Neural cell (in vitro differentiated cells): ENCODE measurements around the gene HOPX.

Experiments
- CTCF ChIP-seq: fragments of 450-650 bp; IDR thresholded peaks from 2 replicates; pipeline ENCODE4 v1.5.1; 2014; ENCODE audit warnings: antibody characterized with exemption, mild to moderate bottlenecking, moderate library complexity; ENCODE audit not compliant: poor library complexity, severe bottlenecking
- EZH2 ChIP-seq: fragments of 200-600, 300-800 bp; shearing (Covaris generic), sonication (generic); IDR thresholded peaks from 2 replicates; pipeline ENCODE4 v1.6.1; 2014; ENCODE audit warnings: antibody characterized with exemption, low read length, borderline replicate concordance, mild to moderate bottlenecking; ENCODE audit not compliant: insufficient read depth, poor library complexity, severe bottlenecking
- MXI1 ChIP-seq: fragments of 450-650 bp; conservative IDR thresholded peaks from 2 replicates; pipeline ENCODE4 v1.6.1; 2014; ENCODE audit warnings: antibody characterized with exemption, mild to moderate bottlenecking; ENCODE audit not compliant: poor library complexity, severe bottlenecking
- RAD21 ChIP-seq: fragments of 450-650 bp; conservative IDR thresholded peaks from 2 replicates; pipeline ENCODE4 v1.6.1; 2014; ENCODE audit warnings: antibody characterized with exemption, mild to moderate bottlenecking, moderate library complexity
- REST ChIP-seq: IDR thresholded peaks from 2 replicates; pipeline ENCODE4 v1.6.1; 2012; ENCODE audit warnings: borderline replicate concordance
- TAF1 ChIP-seq: IDR thresholded peaks from 2 replicates; pipeline ENCODE4 v1.6.1; 2012; ENCODE audit warnings: low read depth

DNA sequence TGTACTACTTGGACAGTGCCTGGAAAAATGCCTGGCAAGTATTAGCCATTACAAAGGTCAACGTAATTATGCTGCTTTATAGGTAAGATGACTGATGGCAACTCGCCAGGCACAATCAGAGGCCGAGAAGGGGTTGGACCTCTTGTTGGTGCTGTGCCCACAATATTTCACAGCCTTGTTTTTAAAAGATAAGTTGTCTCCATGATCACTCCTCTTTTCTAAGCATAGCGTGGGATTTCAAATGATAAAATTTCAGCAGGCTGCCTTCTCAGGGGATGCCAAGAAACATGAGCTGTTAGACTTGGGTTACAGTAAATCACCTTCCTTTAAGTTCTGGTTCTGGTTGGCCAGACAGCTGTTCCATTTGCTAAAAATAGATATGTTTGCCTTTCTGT lies 26.9 kb downstream of the HOPX start:
- no peak for TF ChIP-seq REST
- no peak for TF ChIP-seq TAF1
- TF ChIP-seq CTCF, result no peak
- no peak for TF ChIP-seq EZH2
- no peak for TF ChIP-seq MXI1
- no peak for TF ChIP-seq RAD21
